Trophoblast cell (in vitro differentiated cells and primary cell): ENCODE measurements around the gene OR51E1.

Source experiments
- DNase-seq, 2 donors: peaks; one replicate each; pipeline ENCODE4 v3.0.0-alpha.2; 2016
- H2AFZ ChIP-seq: 2 replicates; pipeline ENCODE4 v1.6.1; 2013; ENCODE audit warnings: low read length, moderate library complexity, mild to moderate bottlenecking; ENCODE audit not compliant: insufficient read depth, poor library complexity
- H2AK5ac ChIP-seq: 2 replicates; pipeline ENCODE4 v1.6.1; 2013; ENCODE audit warnings: mild to moderate bottlenecking, low read length
- H2BK120ac ChIP-seq: 2 replicates; pipeline ENCODE4 v1.6.1; 2013; ENCODE audit warnings: low read length, mild to moderate bottlenecking, moderate library complexity; ENCODE audit not compliant: insufficient read depth, poor library complexity
- H2BK12ac ChIP-seq: 2 replicates; pipeline ENCODE4 v1.6.1; 2013; ENCODE audit warnings: mild to moderate bottlenecking, low read length, moderate library complexity
- H2BK5ac ChIP-seq: 2 replicates; pipeline ENCODE4 v1.6.1; 2013; ENCODE audit warnings: low read length, low read depth, moderate library complexity, mild to moderate bottlenecking; ENCODE audit not compliant: poor library complexity
- H3K14ac ChIP-seq: 2 replicates; pipeline ENCODE4 v1.6.1; 2013; ENCODE audit warnings: mild to moderate bottlenecking, low read length
- H3K18ac ChIP-seq: 2 replicates; pipeline ENCODE4 v1.6.1; 2013; ENCODE audit warnings: mild to moderate bottlenecking, low read length
- H3K23ac ChIP-seq: 2 replicates; pipeline ENCODE4 v1.6.1; 2013; ENCODE audit warnings: low read length
- H3K27ac ChIP-seq: 2 replicates; pipeline ENCODE4 v1.5.1; 2013; ENCODE audit warnings: low read depth, mild to moderate bottlenecking, inconsistent platforms, low read length, moderate library complexity
- H3K27me3 ChIP-seq: 2 replicates; pipeline ENCODE4 v1.6.1; 2013; ENCODE audit warnings: inconsistent platforms, mild to moderate bottlenecking, low read length, moderate library complexity; ENCODE audit not compliant: insufficient read depth
- H3K36me3 ChIP-seq, 2 experiments: 1 replicate in 1 of 2; 2 replicates in 1 of 2; pipeline ENCODE4 v1.6.1; 2013; ENCODE audit warnings: low read length in 2 of 2, mild to moderate bottlenecking in 2 of 2, moderate library complexity in 1 of 2; ENCODE audit not compliant: insufficient read depth in 2 of 2, control insufficient read depth in 1 of 2
- H3K4ac ChIP-seq: 2 replicates; pipeline ENCODE4 v1.6.1; 2013; ENCODE audit warnings: low read depth, mild to moderate bottlenecking, low read length, moderate library complexity
- H3K4me1 ChIP-seq, 2 experiments: 1 replicate in 1 of 2; 2 replicates in 1 of 2; pipeline ENCODE4 v1.6.1; 2013; ENCODE audit warnings: low read length in 2 of 2, mild to moderate bottlenecking in 2 of 2, moderate library complexity in 1 of 2; ENCODE audit not compliant: insufficient read depth in 2 of 2, control insufficient read depth in 1 of 2
- H3K4me2 ChIP-seq: 2 replicates; pipeline ENCODE4 v1.6.1; 2013; ENCODE audit warnings: inconsistent platforms, mild to moderate bottlenecking, low read length, moderate library complexity
- H3K4me3 ChIP-seq: 2 replicates; pipeline ENCODE4 v1.5.1; 2013; ENCODE audit warnings: mild to moderate bottlenecking, low read depth, low read length, inconsistent platforms
- H3K79me1 ChIP-seq: one replicate; pipeline ENCODE4 v1.6.1; 2013; ENCODE audit warnings: low read length
- H3K79me2 ChIP-seq: 2 replicates; pipeline ENCODE4 v1.6.1; 2013; ENCODE audit warnings: low read length, mild to moderate bottlenecking; ENCODE audit not compliant: control insufficient read depth, insufficient read depth, poor library complexity
- H3K9ac ChIP-seq: 2 replicates; pipeline ENCODE4 v1.6.1; 2013; ENCODE audit warnings: mild to moderate bottlenecking, low read length
- H3K9me3 ChIP-seq: 2 replicates; pipeline ENCODE4 v1.6.1; 2013; ENCODE audit warnings: low read depth, mild to moderate bottlenecking, control low read depth, inconsistent platforms, low read length; ENCODE audit not compliant: insufficient read depth
- H4K12ac ChIP-seq: 2 replicates; pipeline ENCODE4 v1.6.1; 2013; ENCODE audit warnings: low read depth, mild to moderate bottlenecking, low read length, moderate library complexity
- H4K8ac ChIP-seq: 2 replicates; pipeline ENCODE4 v1.6.1; 2013; ENCODE audit warnings: low read depth, mild to moderate bottlenecking, low read length, moderate library complexity
- H4K91ac ChIP-seq: one replicate; pipeline ENCODE4 v1.6.1; 2013; ENCODE audit warnings: low read depth, mild to moderate bottlenecking, low read length, moderate library complexity
- WGBS: extraction: QIAGEN DNeasy Blood & Tissue Kit; methylation state at CpG from one replicate; pipeline ENCODE4 v1.1.7; 2013; ENCODE audit warnings: missing lambda C conversion rate; ENCODE audit not compliant: insufficient read length, insufficient coverage; ENCODE audit errors: extremely low coverage; 5-methylcytosine and 5-hydroxymethylcytosine counted together

The OR51E1 gene

DNA sequence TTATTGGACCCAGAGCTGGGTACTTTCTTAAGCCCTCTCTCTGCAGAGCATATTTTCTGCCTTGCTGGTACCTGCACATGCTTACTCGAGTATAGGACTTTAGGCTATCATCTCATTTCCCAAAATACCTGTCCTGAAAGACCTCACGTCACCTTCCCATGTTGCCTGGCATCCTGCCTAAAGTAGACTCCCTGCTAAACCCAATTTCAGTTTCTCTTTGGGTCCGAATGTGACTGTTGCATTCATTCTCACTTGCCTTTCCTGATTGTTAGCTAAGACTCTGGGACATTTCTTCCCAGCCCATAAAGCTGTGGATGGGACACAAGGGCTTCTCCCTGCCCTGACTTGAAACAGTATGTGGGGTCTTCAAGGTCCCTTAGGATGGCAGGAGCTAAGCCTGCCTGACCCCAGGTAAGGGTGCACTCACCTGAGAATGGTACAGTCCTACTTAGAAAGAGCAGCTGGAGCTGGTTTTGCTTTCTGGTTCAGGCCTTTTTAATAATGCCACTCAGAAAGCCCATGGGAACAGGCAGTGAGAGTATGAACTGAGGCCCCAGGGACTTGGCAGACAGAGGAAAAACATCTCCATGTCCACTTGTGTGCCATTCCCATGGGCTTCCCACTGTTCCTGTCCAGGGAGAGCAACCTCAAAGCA, 41.0 kb downstream of the OR51E1 start:
- Histone ChIP-seq H4K8ac (no peak overlapping the region), H3K4me2 (no peak overlapping the region), H3K27ac (no peak overlapping the region), H3K14ac (no peak overlapping the region), H3K4ac (no peak overlapping the region), H4K91ac (no peak overlapping the region), H3K36me3 (no peaks in the 10 kb centered on the region), H2BK12ac (no peak overlapping the region), H2AK5ac (no peak overlapping the region), H3K79me2 (no peaks in the 10 kb centered on the region), H3K4me1 (no peaks in the 10 kb centered on the region), H3K23ac (no peak overlapping the region), H2AFZ (no peak overlapping the region), H3K9ac (no peak overlapping the region), H2BK5ac (no peak overlapping the region), H3K79me1 (no peaks in the 10 kb centered on the region), H3K9me3 (no peaks in the 10 kb centered on the region), H2BK120ac (no peak overlapping the region), H3K4me3 (no peak overlapping the region), H4K12ac (no peak overlapping the region), H3K18ac (no peak overlapping the region), H3K27me3 (no peaks in the 10 kb centered on the region)
- DNase-seq, result peak in 1 of 2 donors; percentile 9
- WGBS, result no CpG with 5 or more reads among the region's 3 CpGs

DNA sequence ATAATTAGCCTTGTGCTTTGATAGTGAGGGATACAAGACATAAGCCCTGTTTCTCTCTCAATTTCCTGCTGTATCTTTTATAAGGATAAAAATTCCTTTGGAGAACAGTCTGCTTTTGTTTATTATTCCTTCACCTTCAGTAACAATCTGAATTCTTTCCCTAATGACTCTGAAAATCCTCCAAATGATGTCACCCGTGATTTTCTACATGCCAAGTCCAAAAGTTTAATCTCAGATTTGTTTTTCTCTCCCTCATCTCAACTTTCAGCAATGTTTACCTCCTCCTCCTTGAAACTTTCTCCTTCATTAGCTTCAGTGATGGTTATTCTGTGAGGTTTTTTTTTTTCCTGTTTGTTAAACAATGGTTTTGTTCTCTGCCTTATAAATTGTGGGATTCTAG, 51.7 kb downstream of the OR51E1 start:
- H3K79me2 ChIP-seq, result no peaks in the 10 kb centered on the region
- H2AK5ac ChIP-seq, result no peak overlapping the region
- H2AFZ ChIP-seq, result no peak overlapping the region
- no peak for DNase-seq
- no peak overlapping the region for H4K12ac ChIP-seq
- H3K27me3 ChIP-seq, result no peaks in the 10 kb centered on the region
- no peak overlapping the region for H3K4me3 ChIP-seq
- no CpG with 5 or more reads among the region's 1 CpG for WGBS
- no peak overlapping the region for H3K14ac ChIP-seq
- no peaks in the 10 kb centered on the region for H3K9me3 ChIP-seq
- no peak overlapping the region for H3K9ac ChIP-seq
- no peak overlapping the region for H3K23ac ChIP-seq
- H3K36me3 ChIP-seq, result no peaks in the 10 kb centered on the region
- no peak overlapping the region for H3K18ac ChIP-seq
- no peak overlapping the region for H3K27ac ChIP-seq
- H3K4me1 ChIP-seq, result no peaks in the 10 kb centered on the region
- H2BK120ac ChIP-seq, result no peak overlapping the region
- H4K91ac ChIP-seq, result no peak overlapping the region
- H3K79me1 ChIP-seq, result no peaks in the 10 kb centered on the region
- no peak overlapping the region for H3K4me2 ChIP-seq
- H2BK12ac ChIP-seq, result no peak overlapping the region
- H3K4ac ChIP-seq, result no peak overlapping the region
- no peak overlapping the region for H2BK5ac ChIP-seq
- no peak overlapping the region for H4K8ac ChIP-seq

DNA sequence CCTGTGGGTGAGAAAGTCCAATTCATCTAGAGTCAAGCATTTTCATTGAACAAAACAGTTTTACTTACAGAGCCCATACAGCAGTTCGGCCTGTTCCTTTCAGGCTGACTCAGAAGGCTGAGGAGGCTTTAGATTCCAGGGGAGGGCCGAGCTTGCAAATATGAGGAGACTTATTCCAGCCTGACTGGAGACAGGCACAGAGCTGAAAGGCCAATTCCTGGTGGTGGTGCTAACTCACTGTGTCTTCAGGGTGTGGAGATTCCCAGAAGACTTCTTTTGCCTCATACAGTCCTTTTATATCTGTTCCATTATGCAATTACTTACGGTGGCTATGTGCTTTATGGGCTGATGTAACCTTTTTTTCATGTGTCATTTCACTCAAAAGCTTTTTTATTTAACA, 53.8 kb downstream of the OR51E1 start, which contains the start of gene OR51E2:
OR51E2 (minus strand) TSS at position 269 of the 400 bp plus-strand sequence. CDS start 15,142 bp downstream, outside the sequence.
- Histone ChIP-seq H3K4me1 (no peaks in the 10 kb centered on the region), H4K12ac (no peak within 1 kb of the TSS), H3K23ac (no peak within 1 kb of the TSS), H4K91ac (no peak within 1 kb of the TSS), H3K18ac (no peak within 1 kb of the TSS), H3K9me3 (no peaks in the 10 kb centered on the region), H3K36me3 (no peaks in the 10 kb centered on the region), H4K8ac (no peak within 1 kb of the TSS), H3K27ac (no peak within 1 kb of the TSS), H2AK5ac (no peak within 1 kb of the TSS), H2AFZ (no peak within 1 kb of the TSS), H2BK5ac (no peak within 1 kb of the TSS), H3K4me3 (no peak within 1 kb of the TSS), H2BK12ac (no peak within 1 kb of the TSS), H3K4ac (no peak within 1 kb of the TSS), H3K4me2 (no peak within 1 kb of the TSS), H3K27me3 (no peaks in the 10 kb centered on the region), H2BK120ac (no peak within 1 kb of the TSS), H3K9ac (no peak within 1 kb of the TSS), H3K14ac (no peak within 1 kb of the TSS), H3K79me1 (no peaks in the 10 kb centered on the region), H3K79me2 (no peaks in the 10 kb centered on the region)
- WGBS, result no CpG with 5 or more reads among the region's 3 CpGs
- DNase-seq, result peak in 1 of 2 donors; percentile 2

DNA sequence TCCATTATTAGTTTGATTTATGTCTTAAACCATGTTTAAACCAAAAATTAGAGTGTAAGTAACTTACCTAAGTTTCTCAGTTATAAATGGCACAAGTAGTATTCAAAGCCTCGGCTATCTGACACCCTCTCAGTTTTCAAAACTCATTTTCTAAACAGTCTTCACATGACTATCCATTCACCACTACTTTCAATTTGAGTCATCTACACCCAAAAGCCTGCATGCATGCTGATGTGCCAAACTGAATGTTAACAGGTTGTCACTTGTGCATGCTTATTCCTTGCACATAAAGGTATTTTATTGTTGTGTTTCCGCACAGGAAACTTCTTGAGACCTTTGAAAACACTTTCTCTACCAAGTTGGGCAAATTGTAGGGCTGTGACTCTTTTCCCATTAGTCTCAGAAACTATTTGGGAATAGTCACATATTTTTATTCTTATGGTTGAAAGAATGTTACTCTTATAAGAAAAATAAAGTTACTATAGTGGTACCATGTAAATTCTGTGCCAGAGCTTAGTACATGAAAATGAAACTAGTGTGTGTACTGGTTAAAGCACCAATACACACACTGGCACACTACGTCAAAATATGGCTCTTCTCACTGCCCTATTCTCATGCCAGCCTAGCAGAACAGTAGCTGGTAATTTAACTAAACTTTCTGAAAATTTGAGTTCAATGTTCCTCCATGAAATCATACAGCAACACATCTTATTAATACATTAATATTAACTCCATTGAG, 56.1 kb downstream of the OR51E1 start:
- Histone ChIP-seq H3K79me2 (no peaks in the 10 kb centered on the region), H3K18ac (no peak overlapping the region), H3K4me2 (no peak overlapping the region), H2AFZ (no peak overlapping the region), H2BK5ac (no peak overlapping the region), H3K9me3 (no peaks in the 10 kb centered on the region), H4K91ac (no peak overlapping the region), H3K79me1 (no peaks in the 10 kb centered on the region), H4K12ac (no peak overlapping the region), H3K9ac (no peak overlapping the region), H3K14ac (no peak overlapping the region), H2BK12ac (no peak overlapping the region), H3K23ac (no peak overlapping the region), H3K36me3 (no peaks in the 10 kb centered on the region), H3K27ac (no peak overlapping the region), H4K8ac (no peak overlapping the region), H2AK5ac (no peak overlapping the region), H3K4me3 (no peak overlapping the region), H2BK120ac (no peak overlapping the region), H3K4me1 (no peaks in the 10 kb centered on the region), H3K27me3 (no peaks in the 10 kb centered on the region), H3K4ac (no peak overlapping the region)
- WGBS, result no CpG with 5 or more reads among the region's 3 CpGs
- no peak for DNase-seq
